GM18909 (cell line): ENCODE results near the gene GUCY2D.

Experiments used
- ATAC-seq: cut with Tn5 transposase; IDR thresholded peaks from one replicate; pipeline ENCODE4 v1.9.1; 2021; ENCODE audit warnings: mild to moderate bottlenecking; ENCODE audit not compliant: unreplicated experiment, poor library complexity

Gene GUCY2D

GRCh38 chr17:7989781-7990655 lies 12.4 kb upstream of the GUCY2D start:
- ATAC-seq = peak; percentile 75

- no peak for ATAC-seq
These were observed 9.9 kb upstream of the GUCY2D start for GRCh38 chr17:7992516-7992915.

GRCh38 chr17:7992924-7993323 lies 9.5 kb upstream of the GUCY2D start:
- ATAC-seq = no peak

GRCh38 chr17:7993972-7994589 lies 8.3 kb upstream of the GUCY2D start:
- no peak for ATAC-seq

- no peak for ATAC-seq
These were observed 6.7 kb upstream of the GUCY2D start for GRCh38 chr17:7995724-7996123.

GRCh38 chr17:7997186-7997585 lies 5.2 kb upstream of the GUCY2D start:
- no peak for ATAC-seq

- no peak for ATAC-seq
These were observed 542 bp downstream of the GUCY2D start for GRCh38 chr17:8002721-8003593.

GRCh38 chr17:8003594-8004181 lies 1.3 kb downstream of the GUCY2D start:
- no peak for ATAC-seq

- ATAC-seq = no peak
These were observed 2.5 kb downstream of the GUCY2D start for GRCh38 chr17:8004899-8005298.

- no peak for ATAC-seq
These were observed 2.9 kb downstream of the GUCY2D start for GRCh38 chr17:8005357-8005756.

- no peak for ATAC-seq
These were observed 3.7 kb downstream of the GUCY2D start for GRCh38 chr17:8005967-8006730.

GRCh38 chr17:8006836-8007680 lies 4.6 kb downstream of the GUCY2D start:
- no peak for ATAC-seq

GRCh38 chr17:8007836-8008235 lies 5.4 kb downstream of the GUCY2D start:
- ATAC-seq = no peak

- no peak for ATAC-seq
These were observed 9.7 kb downstream of the GUCY2D start for GRCh38 chr17:8012045-8012580.

- no peak for ATAC-seq
These were observed 10.7 kb downstream of the GUCY2D start for GRCh38 chr17:8012996-8013640.

- ATAC-seq = no peak
These were observed 11.5 kb downstream of the GUCY2D start for GRCh38 chr17:8013731-8014557.

GRCh38 chr17:8014558-8014850 lies 12.1 kb downstream of the GUCY2D start:
- ATAC-seq = no peak
